DOHH2 (cell line): Measurements from ENCODE around the gene CLDN22.

ENCODE experiments used
- H3F3A ChIP-seq: fragments of 200-600 bp; sonication (generic), shearing (Covaris generic); 2 replicates; pipeline ENCODE4 v1.6.0; 2016; ENCODE audit warnings: antibody characterized with exemption, mild to moderate bottlenecking; ENCODE audit not compliant: control insufficient read depth, insufficient read depth
- H3K27ac ChIP-seq: fragments of 200-600 bp; sonication (generic); 2 replicates; pipeline ENCODE4 v1.5.1; 2014; ENCODE audit warnings: low read depth, mild to moderate bottlenecking, low read length, moderate library complexity
- H3K27me3 ChIP-seq: fragments of 200-600 bp; sonication (generic); 2 replicates; pipeline ENCODE4 v1.6.1; 2014; ENCODE audit warnings: mild to moderate bottlenecking, low read length, mixed read lengths; ENCODE audit not compliant: control insufficient read depth
- H3K36me3 ChIP-seq: fragments of 200-600 bp; sonication (generic); 2 replicates; pipeline ENCODE4 v1.6.1; 2014; ENCODE audit warnings: mild to moderate bottlenecking, low read length, moderate library complexity, mixed read lengths; ENCODE audit not compliant: control insufficient read depth
- H3K4me1 ChIP-seq: fragments of 200-600 bp; sonication (generic); 2 replicates; pipeline ENCODE4 v1.6.1; 2014; ENCODE audit warnings: mild to moderate bottlenecking, low read length, mixed read lengths; ENCODE audit not compliant: control insufficient read depth
- H3K4me2 ChIP-seq: fragments of 200-600 bp; sonication (generic); 2 replicates; pipeline ENCODE4 v1.6.0; 2014; ENCODE audit warnings: mild to moderate bottlenecking, low read length, moderate library complexity
- H3K4me3 ChIP-seq: fragments of 200-600 bp; sonication (generic); 2 replicates; pipeline ENCODE4 v1.5.1; 2014; ENCODE audit warnings: mild to moderate bottlenecking, low read length, mixed read lengths
- H3K79me2 ChIP-seq: fragments of 200-600 bp; sonication (generic); 2 replicates; pipeline ENCODE4 v1.6.1; 2014; ENCODE audit warnings: mild to moderate bottlenecking, low read length, mixed read lengths; ENCODE audit not compliant: control insufficient read depth
- H3K9me2 ChIP-seq: fragments of 200-600 bp; sonication (generic); replicated peaks from 2 replicates; pipeline ENCODE4 v1.6.1; 2014; ENCODE audit warnings: mild to moderate bottlenecking, low read length, mixed read lengths; ENCODE audit not compliant: control insufficient read depth
- H3K9me3 ChIP-seq: fragments of 200-600 bp; sonication (generic); 2 replicates; pipeline ENCODE4 v1.6.1; 2014; ENCODE audit warnings: antibody characterized with exemption, low read length, mixed read lengths; ENCODE audit not compliant: control insufficient read depth, insufficient read depth
- H4K20me1 ChIP-seq: fragments of 200-600 bp; sonication (generic); 2 replicates; pipeline ENCODE4 v1.6.0; 2014; ENCODE audit warnings: low read depth, mild to moderate bottlenecking, antibody characterized with exemption, low read length, moderate library complexity; ENCODE audit not compliant: control insufficient read depth, insufficient read depth
- CTCF ChIP-seq: fragments of 200-600 bp; sonication (generic); IDR thresholded peaks from one replicate; pipeline ENCODE4 v1.5.1; 2014; ENCODE audit warnings: antibody characterized with exemption, mild to moderate bottlenecking, low read depth, low read length; ENCODE audit not compliant: poor library complexity, severe bottlenecking
- EZH2phosphoT487 ChIP-seq: fragments of 200-600 bp; sonication (generic); IDR thresholded peaks from 2 replicates; pipeline ENCODE4 v1.6.1; 2017; ENCODE audit warnings: borderline replicate concordance, mild to moderate bottlenecking, antibody characterized with exemption, low read length, moderate library complexity, mixed read lengths

CLDN22 gene

GRCh38 chr4:183299464-183299863 lies 20.6 kb downstream of the CLDN22 start:
- H3K9me2 ChIP-seq, result no peaks in the 10 kb centered on the region
- no peaks in the 10 kb centered on the region for H4K20me1 ChIP-seq
- H3K79me2 ChIP-seq, result no peaks in the 10 kb centered on the region
- no peaks in the 10 kb centered on the region for H3K36me3 ChIP-seq
- H3F3A ChIP-seq, result no peaks in the 10 kb centered on the region
- H3K4me3 ChIP-seq, result no peak overlapping the region
- H3K27me3 ChIP-seq, result peaks cover 5% of the 10 kb centered on the region; the same call in 1 of the 2 replicates
- TF ChIP-seq EZH2phosphoT487 (no peak), CTCF (no peak)
- H3K27ac ChIP-seq, result no peak overlapping the region
- H3K4me1 ChIP-seq, result no peaks in the 10 kb centered on the region
- no peaks in the 10 kb centered on the region for H3K9me3 ChIP-seq
- H3K4me2 ChIP-seq, result no peak overlapping the region

- H3K4me3 ChIP-seq, result no peak overlapping the region
- no peak for TF ChIP-seq CTCF
- no peak for TF ChIP-seq EZH2phosphoT487
- H3K36me3 ChIP-seq, result no peaks in the 10 kb centered on the region
- H3K9me3 ChIP-seq, result no peaks in the 10 kb centered on the region
- no peak overlapping the region for H3K4me2 ChIP-seq
- no peaks in the 10 kb centered on the region for H3K4me1 ChIP-seq
- H3K27me3 ChIP-seq, result peaks cover 2% of the 10 kb centered on the region; the same call in 1 of the 2 replicates
- no peaks in the 10 kb centered on the region for H3K79me2 ChIP-seq
- H3F3A ChIP-seq, result no peaks in the 10 kb centered on the region
- H4K20me1 ChIP-seq, result no peaks in the 10 kb centered on the region
- H3K27ac ChIP-seq, result no peak overlapping the region
- H3K9me2 ChIP-seq, result no peaks in the 10 kb centered on the region
Observed at GRCh38 chr4:183297675-183298074, 22.4 kb downstream of the CLDN22 start.

- H3K4me2 ChIP-seq, result no peak overlapping the region
- no peak overlapping the region for H3K4me3 ChIP-seq
- no peaks in the 10 kb centered on the region for H3F3A ChIP-seq
- peaks cover 2% of the 10 kb centered on the region; the same call in 1 of the 2 replicates for H3K27me3 ChIP-seq
- TF ChIP-seq CTCF, result no peak
- TF ChIP-seq EZH2phosphoT487, result no peak
- no peak overlapping the region for H3K27ac ChIP-seq
- no peaks in the 10 kb centered on the region for H4K20me1 ChIP-seq
- H3K79me2 ChIP-seq, result no peaks in the 10 kb centered on the region
- no peaks in the 10 kb centered on the region for H3K9me3 ChIP-seq
- H3K36me3 ChIP-seq, result no peaks in the 10 kb centered on the region
- H3K4me1 ChIP-seq, result no peaks in the 10 kb centered on the region
- H3K9me2 ChIP-seq, result no peaks in the 10 kb centered on the region
Observed at GRCh38 chr4:183295711-183296110, 24.4 kb downstream of the CLDN22 start.
